Large intestine (tissue), 3 donors: ENCODE measurements around the gene CEP120. TPM values are rescaled to one million over a fixed set of nuclear protein-coding genes. Genes with fewer than 3 reads are reported as not detected.
"Not testable (repeated sequence)": the region's sequence is repeated elsewhere in the genome, so short reads cannot be mapped to it uniquely, and the experiment has no call there.

ENCODE experiments used
- DNase-seq, 2 donors: peaks; one replicate each; pipeline versions ENCODE4 v3.0.0 to v3.0.0-alpha.2; 2013
- H3K27ac ChIP-seq: one replicate; pipeline ENCODE4 v1.5.1; 2013; ENCODE audit warnings: low read length
- H3K27me3 ChIP-seq: 2 replicates; pipeline ENCODE4 v1.6.1; 2013; ENCODE audit warnings: low read length; ENCODE audit not compliant: control insufficient read depth, insufficient read depth
- H3K36me3 ChIP-seq: 2 replicates; pipeline ENCODE4 v1.6.1; 2013; ENCODE audit warnings: low read length; ENCODE audit not compliant: control insufficient read depth, insufficient read depth
- H3K4me1 ChIP-seq: one replicate; pipeline ENCODE4 v1.6.1; 2013; ENCODE audit warnings: low read length; ENCODE audit not compliant: control insufficient read depth, insufficient read depth
- H3K4me3 ChIP-seq: one replicate; pipeline ENCODE4 v1.5.1; 2013; ENCODE audit warnings: low read length
- H3K9me3 ChIP-seq: one replicate; pipeline ENCODE4 v1.6.1; 2013; ENCODE audit warnings: mild to moderate bottlenecking, low read depth, low read length, moderate library complexity; ENCODE audit not compliant: control insufficient read depth
- WGBS: methylation state at CpG from one replicate; pipeline ENCODE4 v1.1.5; 2013; ENCODE audit warnings: low lambda C conversion rate; ENCODE audit not compliant: insufficient coverage; 5-methylcytosine and 5-hydroxymethylcytosine counted together
- polyA plus RNA-seq: library from polyadenylated mRNA; unstranded; fragments of 120-200 nt; gene quantifications from one replicate; pipeline ENCODE4 v1.2.1, GENCODE V29; 2013

CEP120 gene
- polyA plus RNA-seq, 1 donor = 12.2 TPM

- 100% methylated on average over 1 of the region's 2 CpGs for WGBS
- Histone ChIP-seq H3K36me3 (no peaks in the 10 kb centered on the region), H3K4me3 (no peak overlapping the region), H3K9me3 (no peaks in the 10 kb centered on the region), H3K27me3 (no peaks in the 10 kb centered on the region), H3K4me1 (no peaks in the 10 kb centered on the region), H3K27ac (no peak overlapping the region)
- DNase-seq = no peak
These were observed 82.3 kb downstream of the CEP120 start for GRCh38 chr5:123340928-123341327.

DNA sequence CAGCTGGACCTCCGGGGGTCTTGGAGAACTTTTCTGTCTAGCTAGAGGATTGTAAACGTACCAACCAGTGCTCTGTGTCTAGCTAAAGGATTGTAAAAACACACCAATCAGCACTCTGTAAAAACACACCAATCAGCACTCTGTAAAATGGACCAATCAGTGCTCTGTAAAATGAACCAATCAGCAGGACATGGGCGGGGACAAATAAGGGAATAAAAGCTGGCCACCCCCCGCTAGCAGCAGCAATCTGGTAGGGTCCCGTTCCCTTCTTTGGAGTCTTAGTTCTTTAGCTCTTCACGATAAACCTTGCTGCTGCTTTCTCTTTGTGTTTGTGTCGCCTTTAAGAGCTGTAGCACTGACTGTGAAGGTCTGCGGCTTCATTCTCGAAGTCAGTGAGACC is 114.8 kb downstream of the CEP120 start:
- H3K4me1 ChIP-seq, H3K9me3 ChIP-seq, H3K36me3 ChIP-seq, DNase-seq, H3K4me3 ChIP-seq, H3K27me3 ChIP-seq, H3K27ac ChIP-seq: not testable (repeated sequence)
- WGBS = 100% methylated on average over 1 of the region's 9 CpGs

- H3K27ac ChIP-seq = no peak overlapping the region
These were observed 117.5 kb downstream of the CEP120 start for GRCh38 chr5:123305751-123306150.

DNA sequence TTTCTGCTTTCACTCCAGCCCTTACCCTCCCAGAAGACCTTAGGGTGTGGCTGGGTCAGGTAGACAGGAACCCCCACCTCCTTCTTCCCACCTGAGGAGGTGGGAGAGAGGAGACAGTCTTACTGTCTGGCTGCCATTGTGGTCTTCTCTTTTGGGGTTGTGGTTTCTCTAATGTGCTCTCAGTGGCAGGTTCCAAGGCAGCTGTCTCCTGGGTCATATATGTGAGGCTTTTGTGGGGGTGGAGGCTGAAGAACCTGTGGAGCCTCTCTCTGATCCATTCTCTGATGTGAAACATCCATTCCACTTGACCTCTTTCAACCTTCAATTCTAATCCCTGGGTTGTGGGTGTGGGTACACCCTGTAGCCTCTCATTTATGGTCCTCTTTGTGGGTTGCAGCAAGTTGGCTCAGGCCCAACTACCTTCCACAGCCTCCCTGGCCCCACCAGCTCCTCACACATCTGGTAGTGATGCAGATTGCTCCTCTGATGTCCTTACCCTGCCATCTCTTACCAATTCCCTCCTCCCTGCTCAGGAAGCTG is 118.4 kb downstream of the CEP120 start:
- Histone ChIP-seq H3K4me1 (no peaks in the 10 kb centered on the region), H3K36me3 (no peaks in the 10 kb centered on the region)
- no peak for DNase-seq

More at GRCh38 chr5:123305751-123306150, 117.5 kb downstream of the CEP120 start:
- H3K36me3 ChIP-seq = no peaks in the 10 kb centered on the region
- WGBS = 60% methylated on average over 1 of the region's 4 CpGs
- no peaks in the 10 kb centered on the region for H3K9me3 ChIP-seq
- no peaks in the 10 kb centered on the region for H3K27me3 ChIP-seq
- no peak for DNase-seq
- no peak overlapping the region for H3K4me3 ChIP-seq
- no peaks in the 10 kb centered on the region for H3K4me1 ChIP-seq

GRCh38 chr5:123303802-123304201 is 119.4 kb downstream of the CEP120 start:
- Histone ChIP-seq H3K4me1 (no peaks in the 10 kb centered on the region), H3K36me3 (no peaks in the 10 kb centered on the region), H3K27me3 (no peaks in the 10 kb centered on the region), H3K4me3 (no peak overlapping the region), H3K9me3 (no peaks in the 10 kb centered on the region), H3K27ac (no peak overlapping the region)
- WGBS = no CpG with 5 or more reads among the region's 3 CpGs
- no peak for DNase-seq

More for the DNA sequence above, 118.4 kb downstream of the CEP120 start:
- Histone ChIP-seq H3K27ac (no peak overlapping the region), H3K4me3 (no peak overlapping the region), H3K9me3 (no peaks in the 10 kb centered on the region), H3K27me3 (no peaks in the 10 kb centered on the region)

GRCh38 chr5:123300266-123300665 is 122.9 kb downstream of the CEP120 start:
- no peaks in the 10 kb centered on the region for H3K4me1 ChIP-seq
- DNase-seq = no peak
- H3K9me3 ChIP-seq = no peaks in the 10 kb centered on the region
- no peaks in the 10 kb centered on the region for H3K27me3 ChIP-seq
- H3K36me3 ChIP-seq = no peaks in the 10 kb centered on the region
- no peak overlapping the region for H3K4me3 ChIP-seq
- H3K27ac ChIP-seq = no peak overlapping the region
- WGBS = 90% methylated on average over 2 of the region's 4 CpGs

DNA sequence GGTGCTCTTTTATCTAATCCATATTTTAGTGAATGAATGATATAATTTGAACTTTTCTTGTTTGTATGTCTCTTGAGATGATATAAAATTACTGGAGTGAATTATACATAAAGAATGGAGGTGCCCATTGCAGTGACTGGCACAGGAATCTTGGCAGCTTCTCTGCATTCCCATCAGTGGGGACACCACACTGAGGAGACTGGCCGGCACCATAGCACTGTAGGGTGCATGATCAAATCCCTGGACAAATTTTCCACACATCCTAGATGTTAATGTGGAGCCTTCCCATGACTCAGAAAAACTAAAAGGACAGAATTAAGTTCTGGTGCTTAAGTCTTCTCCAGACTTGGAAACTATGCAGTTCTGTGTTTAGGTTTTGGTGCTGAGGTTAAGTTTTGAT is 124.1 kb downstream of the CEP120 start:
- Histone ChIP-seq H3K4me1 (no peaks in the 10 kb centered on the region), H3K4me3 (no peak overlapping the region), H3K27me3 (no peaks in the 10 kb centered on the region), H3K9me3 (no peaks in the 10 kb centered on the region), H3K36me3 (no peaks in the 10 kb centered on the region), H3K27ac (no peak overlapping the region)
- DNase-seq = no peak
- no CpG with 5 or more reads among the region's 1 CpG for WGBS

- no peaks in the 10 kb centered on the region for H3K27me3 ChIP-seq
- no peak for DNase-seq
- no peaks in the 10 kb centered on the region for H3K4me1 ChIP-seq
- no peaks in the 10 kb centered on the region for H3K9me3 ChIP-seq
- H3K36me3 ChIP-seq = no peaks in the 10 kb centered on the region
- no peak overlapping the region for H3K27ac ChIP-seq
- no peak overlapping the region for H3K4me3 ChIP-seq
- 100% methylated on average over 1 of the region's 2 CpGs for WGBS
These were observed 124.7 kb downstream of the CEP120 start for GRCh38 chr5:123298335-123299030.

GRCh38 chr5:123297866-123298265 is 125.3 kb downstream of the CEP120 start:
- Histone ChIP-seq H3K4me1 (no peaks in the 10 kb centered on the region), H3K9me3 (no peaks in the 10 kb centered on the region), H3K27me3 (no peaks in the 10 kb centered on the region), H3K4me3 (no peak overlapping the region), H3K36me3 (no peaks in the 10 kb centered on the region), H3K27ac (no peak overlapping the region)
- DNase-seq = no peak
- WGBS = 100% methylated on average over 1 of the region's 1 CpG

DNA sequence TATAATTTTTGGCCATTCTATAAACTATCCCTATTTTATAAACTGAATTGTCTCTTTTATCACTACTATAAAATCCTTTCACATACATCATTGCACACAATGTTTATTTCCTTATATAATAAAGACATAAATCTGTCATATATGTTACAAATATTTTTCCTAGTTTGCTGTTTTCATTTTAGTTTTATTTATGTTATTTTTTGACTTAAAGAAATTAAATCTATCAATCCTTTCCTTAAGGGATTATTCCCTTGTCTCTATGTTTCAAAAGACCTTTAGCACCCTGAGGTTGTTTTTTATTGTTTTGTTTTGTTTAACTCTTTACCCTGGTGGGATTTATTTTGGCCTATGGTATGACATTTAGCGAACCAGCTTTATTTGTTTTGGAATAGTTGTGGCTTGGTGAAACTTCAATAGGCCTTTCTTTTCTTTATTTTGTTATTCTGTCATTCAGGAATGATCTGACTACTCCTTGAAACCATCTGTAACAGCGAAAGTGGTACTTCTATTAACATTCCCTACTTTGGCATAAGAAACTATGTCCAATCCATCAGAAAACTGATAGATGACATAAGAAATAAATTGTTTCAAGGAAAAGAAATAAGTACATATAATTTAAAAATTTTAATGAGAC is 125.9 kb downstream of the CEP120 start:
- no peak overlapping the region for H3K27ac ChIP-seq
- no peak overlapping the region for H3K4me3 ChIP-seq
- no peaks in the 10 kb centered on the region for H3K9me3 ChIP-seq
- H3K27me3 ChIP-seq = no peaks in the 10 kb centered on the region
- H3K36me3 ChIP-seq = no peaks in the 10 kb centered on the region
- no peak for DNase-seq
- no peaks in the 10 kb centered on the region for H3K4me1 ChIP-seq
- 80% methylated on average over 1 of the region's 2 CpGs for WGBS
